Pulmonary artery endothelial cell (primary cell): ENCODE data around the gene CELF3. TPM values are rescaled to one million over a fixed set of nuclear protein-coding genes. Genes with fewer than 3 reads are reported as not detected.
"Not testable (repeated sequence)": the region's sequence is repeated elsewhere in the genome, so short reads cannot be mapped to it uniquely, and the experiment has no call there.

Source experiments
- DNase-seq: peaks from one replicate; pipeline ENCODE4 v3.0.0-alpha.2; 2011; ENCODE audit warnings: low read depth, low spot score
- total RNA-seq: library from RNA; depleted of rRNA; stranded (reverse); fragments of >200 nt; gene quantifications from 2 replicates; pipeline ENCODE4 v1.2.3, GENCODE V29; 2014

The CELF3 gene
- not detected in 2 replicates for total RNA-seq

- no peak for DNase-seq
Measured at GRCh38 chr1:151716771-151717631, at the start of gene CELF3. Gene CELF3 (minus strand): TSS chr1:151716803. CDS start chr1:151716020, 783 bp downstream.

GRCh38 chr1:151763990-151764389, 47.4 kb upstream of the CELF3 start:
- no peak for DNase-seq

DNA sequence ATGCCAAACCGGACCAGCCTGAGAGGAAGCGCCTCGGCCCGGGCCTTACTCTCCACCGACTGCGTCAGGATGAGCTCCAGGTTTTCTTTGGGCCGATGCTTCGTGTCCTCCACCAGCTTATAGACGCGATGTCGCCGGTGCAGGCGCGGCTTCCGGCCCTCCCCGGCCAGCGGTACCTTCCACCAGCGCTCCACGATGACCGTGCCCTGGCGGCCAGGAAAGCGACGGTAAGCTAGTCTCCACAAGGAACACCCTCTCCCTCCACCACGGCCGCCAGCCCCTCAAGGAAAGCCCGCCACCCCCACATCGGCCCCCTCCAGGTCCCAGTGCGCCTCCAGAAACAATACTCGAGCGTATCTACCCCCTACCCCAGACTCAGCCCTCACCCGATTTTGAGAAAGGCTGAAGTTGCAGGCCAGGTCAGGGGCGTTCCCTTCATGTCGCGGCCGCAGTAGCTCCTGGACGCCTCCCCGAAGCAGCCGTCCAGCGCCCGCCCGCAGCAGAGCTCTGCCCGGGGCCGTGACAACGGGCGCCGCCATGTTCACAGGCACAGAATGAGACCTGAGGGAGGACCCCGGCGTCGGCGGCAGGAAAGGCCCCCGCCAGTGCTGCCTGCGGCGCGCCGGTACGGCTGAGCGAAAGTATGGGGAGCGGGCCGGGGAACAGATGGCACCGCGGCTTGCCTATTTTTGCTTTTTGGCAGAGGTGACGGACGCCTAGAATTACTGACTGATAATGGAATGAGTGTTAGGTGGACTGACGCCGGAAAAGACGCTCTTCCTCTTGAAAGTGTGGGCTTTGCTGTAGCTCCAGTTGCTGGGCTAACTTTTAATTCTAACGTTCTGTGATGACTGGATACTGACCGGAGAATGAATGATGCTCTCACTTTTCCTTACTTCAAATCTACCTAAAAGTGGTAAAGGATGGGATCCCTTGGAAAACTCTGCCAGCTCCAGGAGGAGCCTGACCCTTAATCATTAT, 46.6 kb upstream of the CELF3 start, which contains the start of gene MRPL9:
TSS of gene MRPL9 (minus strand) at position 556 of the 981 bp plus-strand sequence. CDS start at position 539, 17 bp downstream.
- peak; percentile 7 for DNase-seq

DNA sequence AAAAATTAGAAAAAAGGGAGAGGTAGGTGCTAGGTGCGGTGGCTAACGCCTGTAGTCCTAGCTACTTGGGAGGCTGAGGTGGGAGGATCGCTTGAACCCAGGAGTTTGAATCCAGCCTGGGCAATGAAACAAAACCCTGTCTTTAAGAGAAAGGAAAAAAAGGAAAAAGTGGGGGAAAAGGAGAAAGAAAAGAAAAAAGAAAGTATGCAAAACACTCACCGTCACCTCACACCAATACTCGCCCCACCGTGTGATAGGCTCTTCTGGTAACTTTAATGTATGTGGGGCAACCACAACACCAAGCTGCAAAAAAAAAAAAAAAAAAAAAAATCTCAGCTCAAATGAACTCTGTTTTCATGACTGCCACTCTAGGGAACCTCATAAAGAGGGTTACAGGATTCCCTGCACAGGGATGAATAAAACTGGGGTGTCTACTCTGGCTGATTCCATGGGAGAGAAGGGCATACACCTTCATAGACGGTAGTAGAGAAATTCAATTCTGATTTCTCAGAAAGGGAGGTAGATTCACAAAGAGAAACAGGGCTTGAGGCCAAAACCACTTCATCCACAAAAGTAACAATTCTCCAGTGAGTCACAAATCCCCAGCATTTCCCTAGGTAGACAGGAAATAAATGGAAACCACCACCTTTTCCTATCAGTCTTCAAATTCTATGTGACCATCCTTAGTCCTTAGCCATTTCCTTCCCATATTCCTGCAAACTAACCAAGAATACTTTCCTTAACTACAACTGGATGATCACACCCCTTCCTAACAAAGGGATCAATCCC, 44.2 kb upstream of the CELF3 start:
- DNase-seq = no peak

DNA sequence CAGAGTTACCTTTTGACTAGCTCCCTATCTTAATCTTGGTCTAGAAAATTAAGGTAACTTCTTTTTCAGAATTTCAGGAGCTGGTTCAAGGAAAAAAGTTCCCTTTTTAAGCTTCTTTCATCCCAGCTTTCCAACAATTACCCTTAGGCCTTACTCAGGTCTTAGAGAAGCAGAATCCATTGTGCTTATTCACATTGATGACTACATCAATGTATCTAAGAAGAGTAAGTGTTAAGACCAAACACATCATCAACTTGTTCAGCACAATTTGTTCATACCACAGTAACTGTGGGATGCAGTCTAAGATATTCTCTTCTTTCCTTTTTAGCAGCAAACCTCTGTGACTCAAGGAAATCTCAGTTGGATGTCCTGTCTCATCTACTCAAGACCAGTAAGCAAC, 42.6 kb upstream of the CELF3 start:
- no peak for DNase-seq

- peak; percentile 10 for DNase-seq
Measured at GRCh38 chr1:151756291-151756690, 39.7 kb upstream of the CELF3 start.

DNA sequence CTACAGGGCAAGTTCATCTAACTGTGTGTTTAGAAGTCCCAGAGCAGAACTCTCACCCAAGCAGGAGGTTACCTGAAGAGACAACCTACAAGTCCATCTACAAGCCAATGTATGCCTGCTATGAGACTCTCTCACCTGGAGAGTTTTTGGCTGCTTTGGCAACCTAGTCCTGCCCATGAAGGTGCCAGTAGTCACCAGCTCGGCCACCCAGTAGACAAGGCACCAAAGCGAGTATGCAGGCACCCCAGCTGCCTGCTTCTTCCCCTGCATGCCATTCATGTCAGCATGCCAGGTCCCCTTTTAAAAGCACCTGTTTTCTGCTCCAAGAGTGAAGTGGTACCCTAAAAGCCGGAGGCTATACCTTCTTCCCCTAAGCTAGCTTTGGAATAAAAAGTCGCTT, 24.9 kb upstream of the CELF3 start:
- DNase-seq = no peak

DNA sequence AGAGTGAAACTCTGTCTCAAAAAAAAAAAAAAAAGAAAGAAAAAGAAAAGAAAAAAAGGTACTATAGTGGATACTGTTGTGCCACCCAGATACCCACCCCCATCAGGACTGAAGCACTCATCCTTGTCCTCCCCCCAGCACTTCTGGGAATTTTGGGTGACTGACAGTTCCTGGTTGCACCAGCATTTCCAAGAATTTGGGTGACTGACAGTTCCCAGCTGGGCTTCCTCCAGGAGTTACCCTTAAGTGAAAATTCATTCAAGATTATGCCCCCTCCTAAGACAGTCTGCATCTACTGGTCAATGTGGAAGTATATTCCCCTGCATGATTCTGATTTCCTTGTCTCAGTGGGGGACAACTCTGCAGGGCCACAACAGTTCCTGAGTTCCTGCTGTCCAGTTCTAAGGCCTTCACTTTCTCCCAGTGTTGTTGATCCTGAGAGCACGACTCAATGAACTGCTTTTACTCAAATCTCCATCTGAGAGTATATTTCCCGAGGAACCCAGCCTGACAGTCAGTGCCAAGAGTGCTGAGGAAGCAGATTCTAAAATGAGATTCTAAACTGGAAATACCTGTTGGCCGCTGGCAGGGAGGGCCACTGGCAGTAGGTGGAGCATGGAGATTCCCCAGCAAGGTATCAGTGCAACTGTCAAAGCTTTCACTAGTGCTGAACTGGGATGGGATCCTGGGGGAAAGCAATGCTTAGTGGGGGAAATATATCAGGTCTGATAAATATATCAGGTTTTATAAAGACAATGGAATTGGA, 23.2 kb upstream of the CELF3 start:
- DNase-seq = no peak

- DNase-seq = no peak
Measured at GRCh38 chr1:151737479-151737878, 20.9 kb upstream of the CELF3 start.

GRCh38 chr1:151737026-151737425, 20.4 kb upstream of the CELF3 start:
- no peak for DNase-seq

DNA sequence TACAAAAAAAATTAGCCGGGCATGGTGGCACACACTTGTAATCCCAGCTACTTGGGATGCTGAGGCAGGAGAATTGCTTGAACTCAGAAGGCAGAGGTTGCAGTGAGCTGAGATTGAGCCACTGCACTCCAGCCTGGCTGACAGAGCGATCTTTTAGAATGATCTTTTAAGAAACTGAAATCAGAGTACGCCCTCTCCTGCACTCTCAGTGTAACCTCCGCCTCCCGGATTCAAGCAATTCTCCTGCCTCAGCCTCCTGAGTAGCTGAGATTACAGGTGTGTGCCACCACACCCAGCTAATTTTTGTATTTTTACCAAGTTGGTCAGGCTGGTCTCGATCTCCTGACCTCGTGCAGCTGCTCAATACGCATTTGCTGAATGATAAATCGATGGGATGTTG, 17.4 kb upstream of the CELF3 start:
- not testable (repeated sequence) for DNase-seq

GRCh38 chr1:151733126-151733525, 16.5 kb upstream of the CELF3 start:
- DNase-seq = no peak

DNA sequence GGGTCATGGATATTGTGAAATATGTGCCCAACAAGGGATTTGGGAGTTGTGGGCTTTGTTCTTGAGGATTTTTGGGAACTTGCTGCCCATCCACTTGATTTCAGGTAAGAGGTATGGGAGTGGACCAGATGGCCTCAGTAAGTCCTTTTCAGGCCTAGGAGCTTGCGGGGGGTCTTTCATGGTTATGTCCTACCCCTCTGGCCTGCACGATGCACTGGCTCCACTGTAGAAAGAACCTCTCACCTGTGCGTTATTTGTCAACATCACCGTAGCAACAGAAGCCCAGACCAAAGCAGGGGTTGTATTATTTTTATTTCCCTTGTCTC, 13.3 kb upstream of the CELF3 start:
- no peak for DNase-seq

GRCh38 chr1:151729157-151729965, 12.8 kb upstream of the CELF3 start:
- no peak for DNase-seq

GRCh38 chr1:151728151-151729054, 11.8 kb upstream of the CELF3 start:
- no peak for DNase-seq

GRCh38 chr1:151723726-151724370, 7.2 kb upstream of the CELF3 start:
- no peak for DNase-seq

DNA sequence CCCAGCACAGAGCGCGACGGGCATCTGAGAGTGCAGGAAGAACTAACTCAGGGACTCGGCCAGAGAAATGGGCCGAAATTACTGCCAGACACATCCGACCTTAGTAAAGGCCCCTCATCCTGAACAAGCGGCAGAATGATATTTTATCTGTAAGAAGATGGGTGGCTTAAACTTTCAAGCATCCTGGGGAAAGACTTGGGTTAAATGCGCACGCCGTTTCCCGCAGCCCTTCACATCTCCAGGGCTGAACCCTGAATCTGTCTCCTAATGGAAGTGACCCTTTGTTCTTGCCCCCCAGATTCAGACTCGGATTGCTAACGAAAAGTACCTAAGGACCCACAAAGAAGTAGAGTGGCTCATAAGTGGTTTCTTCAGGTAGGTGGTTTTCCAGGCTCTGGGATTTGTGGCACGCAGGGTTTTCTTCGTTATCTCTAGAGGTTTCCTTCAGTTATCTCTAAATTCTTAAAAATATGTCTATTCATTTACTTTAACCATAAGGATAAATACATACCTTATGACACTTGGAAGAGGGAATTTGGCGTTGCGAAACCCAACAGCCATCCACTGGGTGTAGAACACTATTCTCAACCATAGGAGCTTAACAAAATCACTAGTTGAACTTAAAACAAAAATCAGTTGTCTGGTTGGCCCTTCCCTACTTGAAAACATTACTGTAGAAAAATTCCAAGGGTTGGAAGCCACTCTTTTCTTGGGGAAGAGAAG, 5.3 kb upstream of the CELF3 start:
- no peak for DNase-seq
